NCI-H774 (cell line): Measurements from ENCODE around the gene OR2J3.
"Not testable (repeated sequence)": the region's sequence is repeated elsewhere in the genome, so short reads cannot be mapped to it uniquely, and the experiment has no call there.

Experiments
- DNase-seq: peaks from one replicate; lab custom pipeline; 2025; lab: John Stamatoyannopoulos, UW

Gene OR2J3

GRCh38 chr6:29107758-29108157 lies at the start of gene OR2J3:
OR2J3 (plus strand) TSS chr6:29108058; CDS start chr6:29111891, 3,833 bp downstream.
- no peak for DNase-seq

- DNase-seq, result no peak
Measured at GRCh38 chr6:29071831-29072723, 35.8 kb upstream of the OR2J3 start.

GRCh38 chr6:29079203-29079602 lies 28.7 kb upstream of the OR2J3 start:
- no peak for DNase-seq

- DNase-seq, result no peak
Measured at GRCh38 chr6:29081312-29081711, 26.5 kb upstream of the OR2J3 start.

GRCh38 chr6:29082457-29082856 lies 25.4 kb upstream of the OR2J3 start:
- DNase-seq, result no peak

GRCh38 chr6:29087213-29087612 lies 20.6 kb upstream of the OR2J3 start, which contains the start of gene OR2B3:
OR2B3 (minus strand) TSS chr6:29087313; CDS start chr6:29087248, 65 bp downstream.
- DNase-seq, result no peak

- DNase-seq, result no peak
Measured at GRCh38 chr6:29092957-29093356, 14.9 kb upstream of the OR2J3 start.

GRCh38 chr6:29097803-29098202 lies 10.1 kb upstream of the OR2J3 start:
- no peak for DNase-seq

- DNase-seq, result no peak
Measured at GRCh38 chr6:29099190-29099589, 8.7 kb upstream of the OR2J3 start, which contains the start of gene OR2J1. OR2J1 (plus strand) TSS chr6:29099490; CDS start chr6:29100943, 1,453 bp downstream.

- DNase-seq, result no peak
Measured at GRCh38 chr6:29112135-29112534, 4.3 kb downstream of the OR2J3 start.

- DNase-seq, result not testable (repeated sequence)
Measured at GRCh38 chr6:29114964-29115363, 7.1 kb downstream of the OR2J3 start.

- no peak for DNase-seq
Measured at GRCh38 chr6:29129326-29130012, 21.6 kb downstream of the OR2J3 start.

- no peak for DNase-seq
Measured at GRCh38 chr6:29130644-29131043, 22.8 kb downstream of the OR2J3 start.

GRCh38 chr6:29131691-29132090 lies 23.8 kb downstream of the OR2J3 start:
- no peak for DNase-seq

GRCh38 chr6:29137724-29138123 lies 29.9 kb downstream of the OR2J3 start:
- DNase-seq, result no peak

- DNase-seq, result no peak
Measured at GRCh38 chr6:29141606-29142005, 33.7 kb downstream of the OR2J3 start.

- DNase-seq, result no peak
Measured at GRCh38 chr6:29142309-29142708, 34.5 kb downstream of the OR2J3 start.

GRCh38 chr6:29146179-29146578 lies 38.3 kb downstream of the OR2J3 start:
- DNase-seq, result no peak

- no peak for DNase-seq
Measured at GRCh38 chr6:29147074-29147473, 39.2 kb downstream of the OR2J3 start.

- not testable (repeated sequence) for DNase-seq
Measured at GRCh38 chr6:29149444-29149843, 41.6 kb downstream of the OR2J3 start.

GRCh38 chr6:29153083-29153482 lies 45.2 kb downstream of the OR2J3 start:
- no peak for DNase-seq

GRCh38 chr6:29155182-29155581 lies 47.3 kb downstream of the OR2J3 start:
- not testable (repeated sequence) for DNase-seq

GRCh38 chr6:29159922-29160321 lies 52.1 kb downstream of the OR2J3 start:
- DNase-seq, result not testable (repeated sequence)
